HG03571 (cell line): ENCODE measurements around the gene ITPK1.

ENCODE experiments used
- ATAC-seq: cut with Tn5 transposase; IDR thresholded peaks from one replicate; pipeline ENCODE4 v1.9.1; 2021; ENCODE audit not compliant: unreplicated experiment

ITPK1 gene

GRCh38 chr14:93012951-93013719 lies 102.6 kb downstream of the ITPK1 start:
- no peak for ATAC-seq

DNA sequence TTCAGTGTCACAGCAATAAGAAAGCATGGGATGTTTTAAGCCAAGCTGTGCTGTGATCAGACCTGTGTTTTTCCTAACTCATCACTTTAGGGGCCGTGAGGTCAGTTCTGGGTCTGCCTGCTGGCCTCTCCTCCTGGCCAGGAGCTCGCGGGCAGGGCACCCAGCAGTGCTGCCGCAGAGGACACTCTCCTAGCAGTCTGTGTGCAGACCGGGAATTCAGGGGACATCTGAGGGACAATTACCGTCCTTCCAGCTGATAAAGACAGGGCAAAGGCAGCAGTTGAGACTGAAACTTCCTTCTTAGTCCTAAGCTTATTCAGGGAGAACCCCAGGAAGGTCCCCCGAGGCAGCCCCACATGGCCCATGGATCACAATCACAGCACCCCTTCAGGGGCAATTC lies 103.2 kb downstream of the ITPK1 start:
- ATAC-seq = no peak

- no peak for ATAC-seq
These were observed 103.9 kb downstream of the ITPK1 start for GRCh38 chr14:93011650-93012325.

- no peak for ATAC-seq
These were observed 104.6 kb downstream of the ITPK1 start for GRCh38 chr14:93011141-93011529.

- no peak for ATAC-seq
These were observed 105.1 kb downstream of the ITPK1 start for GRCh38 chr14:93010522-93011140.

DNA sequence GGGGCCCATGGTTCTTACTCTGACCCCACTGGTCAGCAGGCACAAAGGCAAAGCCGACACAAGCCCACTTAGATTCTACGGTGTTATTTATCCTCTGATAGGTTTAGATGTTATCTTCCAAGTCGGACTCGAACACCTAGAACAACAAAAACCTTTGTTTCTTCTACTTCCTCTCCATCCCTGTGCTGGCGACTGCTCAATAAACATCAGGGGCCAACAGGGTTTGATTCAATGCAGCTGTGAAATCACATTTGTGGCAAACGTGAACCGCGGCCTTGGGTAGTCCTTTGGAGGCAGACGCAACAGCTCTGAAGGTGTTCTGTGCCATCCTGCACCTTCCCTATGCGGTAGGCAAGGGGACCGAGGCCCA lies 105.6 kb downstream of the ITPK1 start:
- ATAC-seq = no peak

DNA sequence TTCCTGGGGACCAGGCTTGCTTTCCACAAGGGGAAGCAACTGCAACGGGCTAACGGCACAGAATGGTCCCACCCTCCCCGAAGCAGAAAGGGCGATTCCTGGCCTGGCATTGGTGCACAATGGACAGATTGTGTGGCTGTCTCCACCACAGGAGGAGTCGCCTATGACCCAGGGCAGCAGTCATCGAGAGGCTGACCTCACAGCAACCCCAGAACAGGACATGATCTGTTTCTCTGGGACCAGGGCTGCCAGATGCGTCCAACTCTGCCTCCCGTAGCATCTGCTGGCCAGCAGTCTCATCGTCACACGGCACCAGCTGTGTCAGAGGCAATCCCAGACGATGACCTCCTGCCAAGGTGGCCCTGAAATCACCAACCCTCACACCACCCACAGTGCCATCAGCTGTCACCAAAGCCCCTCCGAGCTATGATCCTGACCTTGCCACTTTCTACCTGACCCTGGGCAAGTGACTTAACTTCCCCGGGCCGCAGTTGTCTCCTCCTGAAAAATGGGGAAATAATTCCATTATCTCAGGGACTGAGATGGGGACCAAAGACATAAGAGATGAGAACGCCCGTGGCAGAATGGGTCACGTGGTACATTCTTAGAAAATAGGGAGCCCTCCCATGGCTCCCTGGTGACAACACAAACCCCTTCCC lies 106.1 kb downstream of the ITPK1 start:
- no peak for ATAC-seq

DNA sequence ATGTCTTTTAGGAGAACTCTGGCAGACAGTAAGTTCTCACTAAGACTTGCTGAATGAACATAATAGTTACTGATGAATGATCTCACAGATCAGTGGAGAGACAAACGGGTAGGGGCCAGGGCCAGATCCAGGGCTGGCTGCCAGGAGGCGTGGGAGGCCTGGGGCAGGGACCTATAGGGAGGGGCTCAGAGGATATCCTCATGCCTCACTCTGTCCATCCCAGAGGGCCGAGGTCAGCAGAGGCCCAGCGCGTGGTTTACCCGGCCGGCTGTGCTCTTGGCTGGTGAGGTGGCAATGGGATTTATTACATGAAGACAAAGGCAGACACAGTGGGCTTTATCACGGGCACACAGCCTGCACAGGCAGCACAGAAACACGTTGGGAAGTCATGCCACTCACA lies 107.3 kb downstream of the ITPK1 start:
- no peak for ATAC-seq

- no peak for ATAC-seq
These were observed 108.3 kb downstream of the ITPK1 start for GRCh38 chr14:93007225-93007997.

GRCh38 chr14:93006567-93007051 lies 109.1 kb downstream of the ITPK1 start:
- ATAC-seq = no peak

GRCh38 chr14:93005838-93006237 lies 109.9 kb downstream of the ITPK1 start:
- no peak for ATAC-seq

- ATAC-seq = no peak
These were observed 110.5 kb downstream of the ITPK1 start for GRCh38 chr14:93005135-93005813.

GRCh38 chr14:93004699-93005082 lies 111.0 kb downstream of the ITPK1 start:
- no peak for ATAC-seq

GRCh38 chr14:93003945-93004698 lies 111.6 kb downstream of the ITPK1 start:
- no peak for ATAC-seq

DNA sequence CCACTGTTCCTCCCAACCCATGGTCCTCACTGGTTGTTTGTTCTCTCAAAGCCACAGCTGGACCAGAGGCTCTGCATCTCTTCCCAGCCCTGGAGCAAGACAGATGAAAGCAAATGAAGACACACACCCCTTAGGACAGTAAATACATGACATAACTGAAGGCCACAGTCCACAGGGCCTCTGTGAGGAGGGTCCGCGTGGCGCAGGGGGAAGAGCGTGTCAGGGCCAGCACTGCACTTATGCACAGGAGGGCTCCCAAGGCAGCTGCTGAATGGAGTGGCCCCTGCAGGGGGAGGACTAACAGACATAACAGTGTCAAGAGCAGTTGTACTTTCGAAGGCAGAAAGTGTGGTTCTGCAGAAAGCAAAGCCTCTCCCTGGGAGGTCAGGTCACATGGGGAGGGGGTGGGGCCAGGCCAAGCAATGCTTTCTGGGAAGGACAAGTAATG lies 112.8 kb downstream of the ITPK1 start:
- ATAC-seq = no peak

DNA sequence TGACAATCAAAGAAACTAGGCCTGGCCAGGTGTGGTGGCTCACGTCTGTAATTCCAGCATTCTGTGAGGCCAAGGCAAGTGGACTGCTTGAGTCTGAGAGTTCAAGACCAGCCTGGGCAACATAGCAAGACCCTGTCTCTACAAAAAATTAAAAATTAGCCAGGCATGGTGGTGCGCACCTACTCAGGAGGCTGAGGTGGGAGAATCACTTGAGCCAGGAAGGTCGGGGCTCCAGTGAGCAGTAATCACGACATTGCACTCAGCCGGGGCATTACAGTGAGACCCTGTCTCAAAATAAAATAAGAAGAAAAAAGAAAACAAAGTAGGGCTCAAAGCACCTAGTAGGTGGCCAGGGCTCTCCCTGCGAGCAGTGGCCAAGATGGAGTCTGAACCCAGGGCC lies 113.7 kb downstream of the ITPK1 start:
- ATAC-seq = no peak

- ATAC-seq = no peak
These were observed 116.8 kb downstream of the ITPK1 start for GRCh38 chr14:92998946-92999345.

DNA sequence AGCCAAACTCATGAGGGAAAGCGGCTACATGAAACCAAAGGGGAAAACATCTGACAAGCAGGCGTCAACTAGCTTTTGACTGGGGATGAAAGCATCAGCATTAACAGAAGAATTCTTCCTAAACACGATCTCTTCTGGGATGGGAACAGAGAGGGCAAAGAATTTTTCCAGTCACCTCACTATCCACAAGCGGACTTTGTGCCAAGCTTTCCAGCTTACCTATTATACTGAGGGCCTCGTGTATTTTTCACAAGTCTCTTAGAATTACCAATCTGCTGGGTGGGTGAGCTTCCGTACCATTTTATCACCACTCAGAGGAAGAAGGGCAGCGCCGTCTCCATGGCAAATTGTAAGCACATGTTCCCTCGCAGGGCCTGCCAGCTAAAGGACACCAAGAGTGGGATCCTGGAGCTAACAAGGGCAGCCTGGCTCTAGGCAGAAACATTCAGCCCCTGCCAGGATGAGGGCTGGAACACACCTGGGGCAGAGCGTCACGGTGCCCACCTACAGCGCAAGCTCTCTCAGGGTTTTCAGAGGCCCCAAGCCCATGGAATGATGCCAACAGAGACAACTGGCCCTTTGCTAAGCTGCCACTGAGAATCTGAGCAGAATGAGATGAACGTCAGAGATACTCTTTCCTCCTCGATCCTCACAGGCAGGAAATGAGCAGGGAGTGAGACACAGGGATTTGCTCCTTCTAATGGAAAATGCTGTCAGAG lies 118.2 kb downstream of the ITPK1 start:
- no peak for ATAC-seq

- ATAC-seq = no peak
These were observed 120.1 kb downstream of the ITPK1 start for GRCh38 chr14:92995620-92996019.
